HepG2 (cell line): ENCODE data around the gene MICAL1. TPM values are rescaled to one million over a fixed set of nuclear protein-coding genes. Genes with fewer than 3 reads are reported as not detected.

ENCODE experiments used
- ATAC-seq: fragments of 200-7000 bp; cut with Tn5 transposase; 3 replicates; pipeline ENCODE4 v1.9.1; 2020; ENCODE audit warnings: mild to moderate bottlenecking, moderate library complexity
- BruUV-seq: library from RNA; stranded (reverse); fragments of 400-500 nt; replicated peaks from 2 replicates; lab custom pipeline; 2021; lab: Mats Ljungman, UMichigan
- CTCF ChIA-PET: fragments of 300-600 bp; formaldehyde crosslinking; extraction: SDS; loops from one replicate; lab custom pipeline; 2021; ENCODE audit warnings: low total read pairs, inconsistent platforms, low intra/inter-chr PET ratio; lab: Yijun Ruan, JAX
- POLR2A ChIA-PET: fragments of 350-600 bp; sonication (Branson Sonifier 250); formaldehyde crosslinking; loops from one replicate; lab custom pipeline; 2020; ENCODE audit warnings: antibody characterized with exemption, inconsistent platforms; lab: Yijun Ruan, JAX
- DNase-seq: peaks from one replicate; pipeline ENCODE4 v3.0.0-alpha.2; 2015; ENCODE audit warnings: low spot score
- FAIRE-seq: peaks from 3 replicates; lab custom pipeline; 2011; peaks lifted over from hg19 to GRCh38; lab: Jason Lieb, UNC
- H2AFZ ChIP-seq: one replicate; pipeline ENCODE4 v1.6.1; 2011; ENCODE audit warnings: low read length, inconsistent platforms
- H3K27ac ChIP-seq: fragments of 300-600 bp; 3 replicates; pipeline ENCODE4 v1.8.0; 2011; ENCODE audit warnings: mixed run types, mild to moderate bottlenecking, mixed read lengths, low read length, inconsistent platforms; ENCODE audit not compliant: insufficient read depth; ENCODE audit errors: extremely low read length
- H3K27me3 ChIP-seq, 2 experiments: fragments of 200-600 bp in 1 of 2; 2 replicates in 1 of 2; 3 replicates in 1 of 2; pipeline versions ENCODE4 v1.6.0 to v1.8.0; 2011; ENCODE audit warnings: low read length in 2 of 2, mild to moderate bottlenecking in 2 of 2, moderate library complexity in 2 of 2, inconsistent platforms in 1 of 2; ENCODE audit not compliant: insufficient read depth in 2 of 2, control insufficient read depth in 1 of 2
- H3K36me3 ChIP-seq, 2 experiments: fragments of 200-600 bp in 1 of 2; replicated peaks in 1 of 2; 2 replicates in 1 of 2; 3 replicates in 1 of 2; pipeline versions ENCODE4 v1.5.1 to v1.8.0; 2011; ENCODE audit warnings: low read length in 2 of 2, inconsistent platforms in 1 of 2; ENCODE audit not compliant: insufficient read depth in 2 of 2, control insufficient read depth in 1 of 2
- H3K4me1 ChIP-seq: 2 replicates; pipeline ENCODE4 v1.5.1; 2012; ENCODE audit warnings: low read length, inconsistent platforms; ENCODE audit not compliant: insufficient read depth
- H3K4me2 ChIP-seq: 2 replicates; pipeline ENCODE4 v1.6.0; 2011; ENCODE audit warnings: low read depth, low read length, inconsistent platforms
- H3K4me3 ChIP-seq, 3 experiments: fragments of 200-600 bp in 1 of 3; sonication (generic), shearing (Covaris generic) in 1 of 3; replicated peaks in 1 of 3; 2 replicates each; pipeline ENCODE4 v1.5.1; 2011 to 2016; ENCODE audit warnings: low read length in 3 of 3, inconsistent platforms in 2 of 3, low read depth in 2 of 3, mild to moderate bottlenecking in 2 of 3, control low read depth in 1 of 3, mixed read lengths in 1 of 3; ENCODE audit not compliant: insufficient read depth in 1 of 3
- H3K79me2 ChIP-seq: one replicate; pipeline ENCODE4 v1.6.1; 2011; ENCODE audit warnings: low read length, inconsistent platforms; ENCODE audit not compliant: insufficient read depth
- H3K9ac ChIP-seq: 2 replicates; pipeline ENCODE4 v1.6.0; 2011; ENCODE audit warnings: mild to moderate bottlenecking, low read depth, low read length, inconsistent platforms; ENCODE audit not compliant: insufficient read depth
- H3K9me3 ChIP-seq: 2 replicates; pipeline ENCODE4 v1.5.1; 2012; ENCODE audit warnings: mild to moderate bottlenecking, low read length
- H4K20me1 ChIP-seq: 2 replicates; pipeline ENCODE4 v1.6.0; 2011; ENCODE audit warnings: inconsistent platforms, mild to moderate bottlenecking, low read length, moderate library complexity; ENCODE audit not compliant: insufficient read depth
- MED8 ChIP-seq: sonication (generic); formaldehyde crosslinking; IDR thresholded peaks from 2 replicates; pipeline ENCODE4 v1.8.1; 2023; ENCODE audit warnings: mild to moderate bottlenecking, missing genetic modification reagents; ENCODE audit not compliant: insufficient replicate concordance
- ZNF432 ChIP-seq: sonication (generic); formaldehyde crosslinking; IDR thresholded peaks from 2 replicates; pipeline ENCODE4 v1.5.0; 2020; ENCODE audit warnings: missing genetic modification reagents, mild to moderate bottlenecking, borderline replicate concordance
- WGBS: methylation state at CpG from one replicate; pipeline ENCODE4 v1.1.6; 2017; ENCODE audit warnings: low lambda C conversion rate; 5-methylcytosine and 5-hydroxymethylcytosine counted together
- in situ Hi-C: cut with HindIII; loops from 2 replicates; pipeline ENCODE4 v1.10.0; 2017; ENCODE audit warnings: low pct_unique_long_range_greater_than_20kb; ENCODE audit not compliant: extremely low pct_ligation_motif_present
- intact Hi-C: fragments of 100-400 bp; cut with micrococcal nuclease; formaldehyde crosslinking; loops from one replicate; pipeline ENCODE4 v1.10.0; 2022; ENCODE audit not compliant: unreplicated experiment
- polyA plus RNA-seq, 8 experiments: library from polyadenylated mRNA; depleted of rRNA in 3 of 8; stranded (reverse) in 7 of 8; unstranded in 1 of 8; fragments of >200 nt; fragmentation: Illumina TruSeq in 4 of 8; extraction: Trizol in 4 of 8; gene quantifications; 2 replicates each; pipeline versions ENCODE4 v1.2.1 to v1.2.3, GENCODE V29; 2011 to 2016; ENCODE audit warnings: low read depth in 4 of 8, missing spikeins in 1 of 8, mixed read lengths in 1 of 8; ENCODE audit not compliant: insufficient read depth in 1 of 8
- total RNA-seq, 5 experiments: library from RNA; depleted of rRNA; stranded (reverse); fragments of >200 nt; fragmentation: Illumina TruSeq; extraction: Trizol; gene quantifications; 2 replicates each; pipeline ENCODE4 v1.2.3, GENCODE V29; 2016; ENCODE audit warnings: low read depth in 1 of 5
- TF ChIP-seq, protein P1 (sequence below), 2 experiments: sonication (generic) in 1 of 2; formaldehyde crosslinking in 1 of 2; IDR thresholded peaks; 2 replicates each; pipeline versions ENCODE4 v1.4.0 to v1.6.1; 2018 to 2020; ENCODE audit warnings: missing genetic modification reagents in 2 of 2, borderline replicate concordance in 1 of 2, low read depth in 1 of 2, mild to moderate bottlenecking in 1 of 2, missing biosample characterization in 1 of 2
- TF ChIP-seq, protein P2 (sequence below): sonication (generic); formaldehyde crosslinking; conservative IDR thresholded peaks from 2 replicates; pipeline ENCODE4 v1.4.0; 2020; ENCODE audit warnings: missing genetic modification reagents
- TF ChIP-seq, protein P3 (sequence below): sonication (generic); formaldehyde crosslinking; IDR thresholded peaks from 2 replicates; pipeline ENCODE4 v1.8.1; 2022; ENCODE audit warnings: mild to moderate bottlenecking, missing genetic modification reagents
- TF ChIP-seq, protein P4 (sequence below): sonication (generic); formaldehyde crosslinking; IDR thresholded peaks from 2 replicates; pipeline ENCODE4 v1.4.0; 2020; ENCODE audit warnings: missing genetic modification reagents, borderline replicate concordance

The MICAL1 gene
- total and polyA plus RNA-seq, 2 of the 13 experiments (the other 11 are each of a cell fraction or from before 2014, with no cell fraction given) = 6.9 to 39.0 TPM

DNA sequence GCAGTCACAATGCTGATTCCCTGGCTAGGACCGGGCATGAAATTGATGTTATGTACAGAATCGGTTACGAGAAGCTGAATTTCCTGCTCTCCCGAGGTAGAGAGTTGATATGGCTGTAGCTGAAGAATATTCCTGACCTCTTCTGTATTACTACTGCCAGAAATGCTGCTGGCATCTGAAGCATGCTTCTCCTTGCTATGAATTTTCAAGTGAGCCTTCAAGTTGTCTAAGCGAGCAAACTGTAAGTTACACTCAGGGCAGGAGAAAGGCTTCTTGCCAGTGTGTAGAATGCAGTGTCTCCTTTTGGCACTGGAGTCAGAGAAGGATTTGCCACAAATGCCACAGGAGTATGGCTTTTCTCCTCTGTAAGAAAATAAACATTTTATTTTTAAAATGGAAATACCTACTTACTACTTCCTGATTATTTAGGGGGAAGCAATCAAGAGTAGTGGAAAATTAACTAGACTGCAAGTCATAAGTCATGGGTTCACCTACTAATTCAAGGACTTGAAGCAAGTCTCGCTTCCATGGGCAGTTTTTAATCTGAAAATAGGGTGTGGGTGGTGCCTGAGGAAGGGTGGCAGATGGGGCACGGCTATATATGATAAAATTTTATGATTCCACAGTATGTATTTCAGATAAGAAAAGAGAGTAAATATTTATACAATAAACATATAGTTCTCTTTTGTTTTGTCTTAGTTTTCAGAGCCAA is 10.8 kb upstream of the MICAL1 start:
- H3K79me2 ChIP-seq = no peaks in the 10 kb centered on the region
- H3K27me3 ChIP-seq = no peaks in the 10 kb centered on the region
- WGBS = 93% methylated on average over 7 of the region's 7 CpGs
- DNase-seq (no peak), ATAC-seq (no peak), FAIRE-seq (no peak)
- no peaks in the 10 kb centered on the region for H3K4me1 ChIP-seq
- TF ChIP-seq, protein P1, sequence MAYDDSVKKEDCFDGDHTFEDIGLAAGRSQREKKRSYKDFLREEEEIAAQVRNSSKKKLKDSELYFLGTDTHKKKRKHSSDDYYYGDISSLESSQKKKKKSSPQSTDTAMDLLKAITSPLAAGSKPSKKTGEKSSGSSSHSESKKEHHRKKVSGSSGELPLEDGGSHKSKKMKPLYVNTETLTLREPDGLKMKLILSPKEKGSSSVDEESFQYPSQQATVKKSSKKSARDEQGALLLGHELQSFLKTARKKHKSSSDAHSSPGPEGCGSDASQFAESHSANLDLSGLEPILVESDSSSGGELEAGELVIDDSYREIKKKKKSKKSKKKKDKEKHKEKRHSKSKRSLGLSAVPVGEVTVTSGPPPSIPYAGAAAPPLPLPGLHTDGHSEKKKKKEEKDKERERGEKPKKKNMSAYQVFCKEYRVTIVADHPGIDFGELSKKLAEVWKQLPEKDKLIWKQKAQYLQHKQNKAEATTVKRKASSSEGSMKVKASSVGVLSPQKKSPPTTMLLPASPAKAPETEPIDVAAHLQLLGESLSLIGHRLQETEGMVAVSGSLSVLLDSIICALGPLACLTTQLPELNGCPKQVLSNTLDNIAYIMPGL (CRISPR knock-in tag; IDR thresholded peaks at IDR 0.05; ENCODE audit: borderline replicate concordance in 1 of 2, low read depth in 1 of 2) = no peak
- TF ChIP-seq, protein P2, sequence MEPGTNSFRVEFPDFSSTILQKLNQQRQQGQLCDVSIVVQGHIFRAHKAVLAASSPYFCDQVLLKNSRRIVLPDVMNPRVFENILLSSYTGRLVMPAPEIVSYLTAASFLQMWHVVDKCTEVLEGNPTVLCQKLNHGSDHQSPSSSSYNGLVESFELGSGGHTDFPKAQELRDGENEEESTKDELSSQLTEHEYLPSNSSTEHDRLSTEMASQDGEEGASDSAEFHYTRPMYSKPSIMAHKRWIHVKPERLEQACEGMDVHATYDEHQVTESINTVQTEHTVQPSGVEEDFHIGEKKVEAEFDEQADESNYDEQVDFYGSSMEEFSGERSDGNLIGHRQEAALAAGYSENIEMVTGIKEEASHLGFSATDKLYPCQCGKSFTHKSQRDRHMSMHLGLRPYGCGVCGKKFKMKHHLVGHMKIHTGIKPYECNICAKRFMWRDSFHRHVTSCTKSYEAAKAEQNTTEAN (CRISPR knock-in tag) = no peak
- TF ChIP-seq ZNF432 (CRISPR knock-in tag) (no peak), MED8 (CRISPR knock-in tag) (no peak)
- TF ChIP-seq, protein P3, sequence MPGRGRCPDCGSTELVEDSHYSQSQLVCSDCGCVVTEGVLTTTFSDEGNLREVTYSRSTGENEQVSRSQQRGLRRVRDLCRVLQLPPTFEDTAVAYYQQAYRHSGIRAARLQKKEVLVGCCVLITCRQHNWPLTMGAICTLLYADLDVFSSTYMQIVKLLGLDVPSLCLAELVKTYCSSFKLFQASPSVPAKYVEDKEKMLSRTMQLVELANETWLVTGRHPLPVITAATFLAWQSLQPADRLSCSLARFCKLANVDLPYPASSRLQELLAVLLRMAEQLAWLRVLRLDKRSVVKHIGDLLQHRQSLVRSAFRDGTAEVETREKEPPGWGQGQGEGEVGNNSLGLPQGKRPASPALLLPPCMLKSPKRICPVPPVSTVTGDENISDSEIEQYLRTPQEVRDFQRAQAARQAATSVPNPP (CRISPR knock-in tag) = no peak
- TF ChIP-seq, protein P4, sequence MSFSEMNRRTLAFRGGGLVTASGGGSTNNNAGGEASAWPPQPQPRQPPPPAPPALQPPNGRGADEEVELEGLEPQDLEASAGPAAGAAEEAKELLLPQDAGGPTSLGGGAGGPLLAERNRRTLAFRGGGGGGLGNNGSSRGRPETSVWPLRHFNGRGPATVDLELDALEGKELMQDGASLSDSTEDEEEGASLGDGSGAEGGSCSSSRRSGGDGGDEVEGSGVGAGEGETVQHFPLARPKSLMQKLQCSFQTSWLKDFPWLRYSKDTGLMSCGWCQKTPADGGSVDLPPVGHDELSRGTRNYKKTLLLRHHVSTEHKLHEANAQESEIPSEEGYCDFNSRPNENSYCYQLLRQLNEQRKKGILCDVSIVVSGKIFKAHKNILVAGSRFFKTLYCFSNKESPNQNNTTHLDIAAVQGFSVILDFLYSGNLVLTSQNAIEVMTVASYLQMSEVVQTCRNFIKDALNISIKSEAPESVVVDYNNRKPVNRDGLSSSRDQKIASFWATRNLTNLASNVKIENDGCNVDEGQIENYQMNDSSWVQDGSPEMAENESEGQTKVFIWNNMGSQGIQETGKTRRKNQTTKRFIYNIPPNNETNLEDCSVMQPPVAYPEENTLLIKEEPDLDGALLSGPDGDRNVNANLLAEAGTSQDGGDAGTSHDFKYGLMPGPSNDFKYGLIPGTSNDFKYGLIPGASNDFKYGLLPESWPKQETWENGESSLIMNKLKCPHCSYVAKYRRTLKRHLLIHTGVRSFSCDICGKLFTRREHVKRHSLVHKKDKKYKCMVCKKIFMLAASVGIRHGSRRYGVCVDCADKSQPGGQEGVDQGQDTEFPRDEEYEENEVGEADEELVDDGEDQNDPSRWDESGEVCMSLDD (CRISPR knock-in tag) = no peak
- BruUV-seq = no TSS peak
- in situ Hi-C loops = no loop called here
- peaks cover 12 to 56% of the 10 kb centered on the region in 2 experiments; a peak in 4 of 5 replicates for H3K36me3 ChIP-seq
- H3K4me3 ChIP-seq = no peak overlapping the region
- no peak overlapping the region for H3K9ac ChIP-seq
- no peaks in the 10 kb centered on the region for H3K9me3 ChIP-seq
- H3K4me2 ChIP-seq = no peak overlapping the region
- intact Hi-C loops = no loop called here
- ChIA-PET POLR2A (no interaction called here), CTCF (no interaction called here)
- no peak overlapping the region for H2AFZ ChIP-seq
- no peaks in the 10 kb centered on the region for H4K20me1 ChIP-seq
- H3K27ac ChIP-seq = no peak overlapping the region
